Measurements from ENCODE around the gene ZFYVE28. TPM values are rescaled to one million over a fixed set of nuclear protein-coding genes. Genes with fewer than 3 reads are reported as not detected.
"Not testable (repeated sequence)": the region's sequence is repeated elsewhere in the genome, so short reads cannot be mapped to it uniquely, and the experiment has no call there.

ZFYVE28 gene
- total RNA-seq, 2 donors from 2014 or later: 29.6 to 31.6 TPM

GRCh38 chr4:2387218-2387617 lies 31.2 kb downstream of the ZFYVE28 start:
- Histone ChIP-seq H3K27me3 (no peaks in the 10 kb centered on the region), H3K36me3 (no peaks in the 10 kb centered on the region), H3K9me3 (no peaks in the 10 kb centered on the region), H3K27ac (no peak overlapping the region), H3K4me1 (no peaks in the 10 kb centered on the region), H3K9ac (ENCODE audit: low read depth in 2 of 2, low read length in 2 of 2) (no peak overlapping the region), H3K4me3 (no peak overlapping the region)
- no peak for TF ChIP-seq CTCF (IDR thresholded peaks at IDR 0.05)
- no peak for DNase-seq
- intact Hi-C loops (cut with DNase I): no loop called here

- DNase-seq: no peak
- no peaks in the 10 kb centered on the region for H3K27me3 ChIP-seq
Observed at GRCh38 chr4:2386717-2387116, 31.7 kb downstream of the ZFYVE28 start.

GRCh38 chr4:2385516-2385915 lies 32.9 kb downstream of the ZFYVE28 start:
- DNase-seq: no peak
- intact Hi-C loops (cut with DNase I): no loop called here
- Histone ChIP-seq H3K9ac (ENCODE audit: low read depth in 2 of 2, low read length in 2 of 2) (no peak overlapping the region), H3K4me3 (no peak overlapping the region), H3K27me3 (no peaks in the 10 kb centered on the region), H3K4me1 (no peaks in the 10 kb centered on the region), H3K36me3 (no peaks in the 10 kb centered on the region), H3K9me3 (no peaks in the 10 kb centered on the region), H3K27ac (no peak overlapping the region)
- no peak for TF ChIP-seq CTCF (IDR thresholded peaks at IDR 0.05)

More at GRCh38 chr4:2386717-2387116, 31.7 kb downstream of the ZFYVE28 start:
- Histone ChIP-seq H3K9ac (ENCODE audit: low read depth in 2 of 2, low read length in 2 of 2) (no peak overlapping the region), H3K4me1 (no peaks in the 10 kb centered on the region), H3K27ac (no peak overlapping the region), H3K9me3 (no peaks in the 10 kb centered on the region), H3K4me3 (no peak overlapping the region), H3K36me3 (no peaks in the 10 kb centered on the region)
- intact Hi-C loops (cut with DNase I): no loop called here
- TF ChIP-seq CTCF (IDR thresholded peaks at IDR 0.05): no peak

GRCh38 chr4:2384245-2384644 lies 34.2 kb downstream of the ZFYVE28 start:
- Histone ChIP-seq H3K4me3 (no peak overlapping the region), H3K27ac (no peak overlapping the region), H3K9ac (ENCODE audit: low read depth in 2 of 2, low read length in 2 of 2) (no peak overlapping the region), H3K27me3 (no peaks in the 10 kb centered on the region), H3K9me3 (no peaks in the 10 kb centered on the region), H3K4me1 (no peaks in the 10 kb centered on the region), H3K36me3 (no peaks in the 10 kb centered on the region)
- no peak for TF ChIP-seq CTCF (IDR thresholded peaks at IDR 0.05)
- DNase-seq: no peak
- intact Hi-C loops (cut with DNase I): no loop called here

- DNase-seq: no peak
- H3K9ac ChIP-seq (ENCODE audit: low read depth in 2 of 2, low read length in 2 of 2): no peak overlapping the region
Observed at GRCh38 chr4:2383760-2384159, 34.7 kb downstream of the ZFYVE28 start.

GRCh38 chr4:2383220-2383631 lies 35.2 kb downstream of the ZFYVE28 start:
- H3K4me3 ChIP-seq; H3K9ac ChIP-seq (ENCODE audit: low read depth in 2 of 2, low read length in 2 of 2); H3K9me3 ChIP-seq; H3K27ac ChIP-seq; H3K27me3 ChIP-seq; H3K36me3 ChIP-seq; DNase-seq; intact Hi-C loops (cut with DNase I); H3K4me1 ChIP-seq: not testable (repeated sequence)

More at GRCh38 chr4:2383760-2384159, 34.7 kb downstream of the ZFYVE28 start:
- Histone ChIP-seq H3K27ac (no peak overlapping the region), H3K36me3 (no peaks in the 10 kb centered on the region), H3K9me3 (no peaks in the 10 kb centered on the region), H3K4me1 (no peaks in the 10 kb centered on the region), H3K4me3 (no peak overlapping the region), H3K27me3 (no peaks in the 10 kb centered on the region)
- intact Hi-C loops (cut with DNase I): no loop called here
- TF ChIP-seq CTCF (IDR thresholded peaks at IDR 0.05): no peak

GRCh38 chr4:2382769-2383202 lies 35.7 kb downstream of the ZFYVE28 start:
- H3K4me3 ChIP-seq; intact Hi-C loops (cut with DNase I); H3K36me3 ChIP-seq; DNase-seq; H3K4me1 ChIP-seq; H3K27me3 ChIP-seq; H3K27ac ChIP-seq; H3K9me3 ChIP-seq; H3K9ac ChIP-seq (ENCODE audit: low read depth in 2 of 2, low read length in 2 of 2): not testable (repeated sequence)

GRCh38 chr4:2380589-2380988 lies 37.9 kb downstream of the ZFYVE28 start:
- H3K4me1 ChIP-seq; H3K9me3 ChIP-seq; H3K27ac ChIP-seq; DNase-seq; H3K27me3 ChIP-seq; intact Hi-C loops (cut with DNase I); H3K36me3 ChIP-seq; H3K9ac ChIP-seq (ENCODE audit: low read depth in 2 of 2, low read length in 2 of 2); H3K4me3 ChIP-seq: not testable (repeated sequence)

All from colonic mucosa (tissue), 4 donors.